ENCODE measurements around the gene AIG1.
"Not testable (repeated sequence)": the region's sequence is repeated elsewhere in the genome, so short reads cannot be mapped to it uniquely, and the experiment has no call there.

AIG1 gene, protein sequence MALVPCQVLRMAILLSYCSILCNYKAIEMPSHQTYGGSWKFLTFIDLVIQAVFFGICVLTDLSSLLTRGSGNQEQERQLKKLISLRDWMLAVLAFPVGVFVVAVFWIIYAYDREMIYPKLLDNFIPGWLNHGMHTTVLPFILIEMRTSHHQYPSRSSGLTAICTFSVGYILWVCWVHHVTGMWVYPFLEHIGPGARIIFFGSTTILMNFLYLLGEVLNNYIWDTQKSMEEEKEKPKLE

DNA sequence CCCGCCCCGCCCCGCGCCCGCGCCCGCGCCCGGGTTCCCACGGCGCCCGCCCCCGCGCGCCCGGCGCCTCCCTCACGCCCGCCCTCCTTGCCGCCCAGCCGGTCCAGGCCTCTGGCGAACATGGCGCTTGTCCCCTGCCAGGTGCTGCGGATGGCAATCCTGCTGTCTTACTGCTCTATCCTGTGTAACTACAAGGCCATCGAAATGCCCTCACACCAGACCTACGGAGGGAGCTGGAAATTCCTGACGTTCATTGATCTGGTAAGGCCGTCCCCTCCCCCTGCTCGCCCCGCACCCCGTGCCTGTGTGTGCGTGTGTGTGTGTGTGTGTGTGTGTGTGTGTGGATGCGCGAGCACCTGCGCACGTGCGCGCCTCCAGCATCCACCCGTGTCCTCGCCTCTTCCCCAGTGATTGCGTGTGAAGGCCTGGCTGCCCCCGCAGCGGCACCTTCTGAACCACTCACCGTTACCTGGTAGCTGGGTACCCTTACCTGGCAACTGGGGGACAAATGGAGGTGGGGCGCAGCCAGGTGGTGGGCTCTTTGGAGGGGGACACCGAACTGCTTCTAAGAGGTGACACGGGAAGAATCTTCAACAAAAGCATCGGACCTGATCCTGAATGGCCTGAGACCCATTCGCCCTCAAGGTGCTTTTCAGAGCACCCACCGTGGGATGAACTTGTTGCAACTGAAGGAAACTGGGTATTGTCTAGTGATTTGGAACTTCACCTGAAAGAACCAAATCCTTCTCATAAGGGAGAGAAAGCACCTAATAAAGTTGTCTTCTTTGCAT is at the start of gene AIG1:
TSS of gene AIG1 (plus strand) at position 84 of the 791 bp plus-strand sequence. CDS start at position 121, 37 bp downstream.
- DNase-seq = no peak

DNA sequence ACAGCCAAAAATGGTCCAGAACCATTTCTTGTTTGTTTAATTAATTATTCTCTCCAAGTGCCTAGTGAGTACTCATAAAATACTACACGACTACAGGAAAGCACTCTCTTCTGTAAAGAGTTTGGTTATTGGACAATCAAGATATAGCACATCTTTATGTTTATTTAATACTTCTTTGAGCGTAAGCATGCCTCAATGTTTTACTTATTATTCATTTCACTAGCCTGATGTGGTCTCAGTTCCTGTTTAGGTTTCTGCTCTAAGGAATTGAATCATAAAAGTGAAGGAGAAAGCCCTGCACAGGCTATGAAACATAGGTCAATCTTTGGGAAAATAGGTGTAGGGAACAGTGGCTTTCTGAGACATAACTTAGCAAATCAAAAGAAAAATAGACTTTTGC is 45.9 kb upstream of the AIG1 start:
- DNase-seq = no peak

DNA sequence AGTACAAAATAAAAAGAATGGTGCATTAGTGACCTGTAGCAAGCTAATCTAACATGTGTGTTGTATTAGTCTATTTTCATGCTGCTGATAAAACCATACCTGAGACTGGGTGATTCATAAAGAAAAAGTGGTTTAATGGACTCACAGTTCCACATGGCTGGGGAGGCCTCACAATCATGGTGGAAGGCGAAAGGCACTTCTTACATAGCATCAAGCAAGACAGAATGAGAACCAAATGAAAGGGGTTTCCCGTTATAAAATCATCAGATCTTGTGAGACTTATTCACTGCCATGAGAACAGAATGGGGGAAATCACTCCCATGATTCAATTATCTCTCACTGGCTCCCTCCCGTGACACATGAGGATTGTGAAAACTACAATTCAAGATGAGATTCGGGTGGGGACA is 45.4 kb upstream of the AIG1 start:
- peak; percentile 35 to 70 for DNase-seq

DNA sequence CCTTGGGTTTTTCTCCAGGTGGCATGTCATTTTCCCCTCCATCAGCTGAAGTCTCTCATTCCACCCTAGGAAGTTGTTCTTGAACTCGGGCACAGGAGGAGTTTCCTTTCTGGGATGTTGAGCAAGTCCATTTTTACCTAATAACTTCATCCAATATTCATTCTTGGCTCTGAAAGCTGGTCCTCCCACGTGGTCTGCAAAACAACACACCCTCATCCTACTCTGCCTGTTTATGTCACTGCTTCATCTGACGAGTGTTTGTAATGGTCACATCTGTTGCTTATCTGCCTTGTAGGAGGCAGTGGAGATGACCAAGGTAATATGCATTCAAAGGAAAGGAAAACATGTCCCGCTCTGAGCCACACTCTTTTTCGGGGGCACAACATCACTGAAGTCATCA is 41.7 kb upstream of the AIG1 start:
- no peak for DNase-seq

DNA sequence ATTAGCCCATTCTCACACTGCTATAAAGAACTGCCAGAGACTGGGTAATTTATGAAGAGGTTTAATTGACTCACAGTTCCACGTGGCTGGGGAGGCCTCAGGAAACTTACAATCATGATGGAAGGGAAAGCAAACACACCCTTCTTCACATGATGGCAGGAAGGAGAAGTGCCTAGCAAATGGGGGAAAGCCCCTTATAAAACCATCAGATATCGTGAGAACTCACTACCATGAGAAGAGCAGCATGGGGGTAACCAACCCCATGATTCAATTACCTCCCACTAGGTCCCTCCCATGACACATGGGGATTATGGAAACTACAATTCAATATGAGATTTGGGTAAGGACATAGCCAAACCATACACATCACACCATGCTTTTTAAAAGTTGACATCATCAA is 39.8 kb upstream of the AIG1 start:
- not testable (repeated sequence) for DNase-seq

DNA sequence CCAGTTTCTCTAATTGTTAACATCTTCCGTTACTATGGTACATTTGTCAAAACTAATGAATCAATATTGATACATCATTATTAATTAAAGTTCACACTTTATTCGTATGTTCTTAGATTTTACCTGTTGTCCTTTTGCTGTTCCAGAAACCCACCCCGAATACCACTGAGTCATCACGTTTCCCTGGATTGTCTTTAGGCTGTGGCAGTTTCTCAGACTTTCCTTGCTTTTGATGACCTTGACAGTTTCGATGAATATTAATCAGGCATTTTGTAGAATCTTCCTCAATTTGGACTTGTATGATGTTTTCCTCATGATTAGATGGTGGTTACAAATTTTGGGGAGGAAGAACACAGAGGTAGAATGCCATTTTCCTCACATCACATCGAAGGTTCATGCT is 39.1 kb upstream of the AIG1 start:
- no peak for DNase-seq

DNA sequence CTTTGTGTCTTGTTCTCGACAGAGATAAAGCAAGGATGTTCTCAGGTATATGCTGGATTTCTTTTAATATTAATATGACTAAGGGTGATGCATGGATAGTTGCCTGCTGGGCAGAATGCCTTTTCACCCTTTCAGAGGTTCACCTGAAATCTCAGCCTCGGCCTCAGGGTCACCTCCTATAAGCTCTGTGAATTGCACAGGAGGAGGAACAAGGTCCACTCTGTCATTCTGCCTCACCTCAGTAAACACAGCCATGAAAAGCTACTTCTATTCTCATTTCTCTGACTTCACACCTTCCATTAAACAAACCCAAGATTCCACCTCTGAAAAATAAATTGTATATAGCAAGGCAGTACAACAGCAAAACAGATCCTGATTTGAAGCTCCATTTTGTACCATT is 38.1 kb upstream of the AIG1 start:
- no peak for DNase-seq

DNA sequence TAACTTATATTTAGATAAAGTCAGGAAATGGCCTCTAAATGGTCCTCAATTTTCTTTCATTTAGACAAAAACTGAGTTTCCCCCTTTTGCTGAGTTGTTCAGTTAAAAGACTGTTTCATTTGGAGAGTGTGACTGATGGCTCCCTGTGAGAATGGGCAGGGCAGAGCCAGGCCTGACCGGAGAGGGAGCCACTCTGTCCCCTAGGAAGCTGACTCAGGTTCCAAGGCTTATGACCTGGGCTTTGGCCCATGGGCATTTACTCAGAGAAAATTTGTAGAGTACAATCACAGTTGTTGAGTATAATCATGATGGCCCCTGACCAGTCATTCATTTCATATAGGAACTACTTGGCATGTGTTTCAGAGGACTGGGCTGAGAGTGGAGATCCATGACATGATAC is 37.0 kb upstream of the AIG1 start:
- DNase-seq = no peak

DNA sequence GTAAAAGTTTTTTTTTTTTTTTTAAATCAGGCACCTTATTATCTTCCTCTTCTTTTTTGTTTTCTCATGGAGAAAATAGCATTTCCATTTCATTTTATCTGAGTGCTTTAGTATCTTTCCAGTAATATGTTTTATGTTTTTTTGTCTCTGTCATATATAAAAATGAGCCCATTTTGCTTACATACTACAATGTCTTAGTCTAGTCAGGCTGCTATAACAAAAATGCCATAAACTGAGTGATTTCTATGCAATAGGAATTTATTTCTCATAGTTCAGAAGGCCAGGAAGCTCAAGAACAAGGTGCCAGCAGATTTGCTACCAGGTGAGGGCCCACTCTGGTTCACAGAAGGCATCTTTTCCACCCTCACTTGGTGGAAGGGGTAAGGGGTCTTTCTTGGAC is 35.7 kb upstream of the AIG1 start:
- no peak for DNase-seq

DNA sequence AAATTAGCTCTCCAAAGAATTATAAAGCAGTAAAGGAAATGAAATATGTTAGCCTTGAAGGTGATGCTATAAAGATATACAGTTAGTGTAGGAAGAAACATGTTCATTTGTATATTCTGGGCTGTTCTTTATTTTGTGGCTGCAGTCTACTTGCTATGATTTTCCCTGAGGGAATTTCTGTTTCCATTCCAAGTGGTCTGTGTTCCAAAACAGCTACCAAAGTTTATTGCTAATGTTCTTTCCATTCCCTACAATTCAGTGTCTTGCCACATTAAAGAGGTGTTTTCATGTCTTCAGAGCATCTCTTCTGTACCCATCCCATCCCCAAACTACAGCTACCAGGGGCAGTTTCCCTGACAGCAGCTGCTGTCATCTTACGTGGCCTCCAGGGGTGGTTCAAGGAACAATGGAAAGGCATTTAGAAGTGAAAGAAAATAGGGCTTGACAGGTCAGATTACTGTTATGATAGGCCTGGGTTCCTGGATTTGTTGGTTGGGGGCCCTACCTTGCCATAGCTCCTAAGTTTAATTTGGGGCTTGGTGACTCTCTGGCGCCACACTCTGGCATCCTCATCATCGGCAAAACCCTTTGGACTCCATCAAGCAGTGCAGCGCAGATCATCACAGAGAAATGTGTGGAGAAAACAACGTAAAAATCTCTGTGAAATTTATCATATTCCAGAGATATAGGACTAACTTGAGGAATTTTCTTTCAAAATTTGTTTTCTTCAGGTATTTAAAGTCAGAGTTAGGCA is 33.8 kb upstream of the AIG1 start:
- peak in 1 of 2 donors; percentile 62 for DNase-seq

DNA sequence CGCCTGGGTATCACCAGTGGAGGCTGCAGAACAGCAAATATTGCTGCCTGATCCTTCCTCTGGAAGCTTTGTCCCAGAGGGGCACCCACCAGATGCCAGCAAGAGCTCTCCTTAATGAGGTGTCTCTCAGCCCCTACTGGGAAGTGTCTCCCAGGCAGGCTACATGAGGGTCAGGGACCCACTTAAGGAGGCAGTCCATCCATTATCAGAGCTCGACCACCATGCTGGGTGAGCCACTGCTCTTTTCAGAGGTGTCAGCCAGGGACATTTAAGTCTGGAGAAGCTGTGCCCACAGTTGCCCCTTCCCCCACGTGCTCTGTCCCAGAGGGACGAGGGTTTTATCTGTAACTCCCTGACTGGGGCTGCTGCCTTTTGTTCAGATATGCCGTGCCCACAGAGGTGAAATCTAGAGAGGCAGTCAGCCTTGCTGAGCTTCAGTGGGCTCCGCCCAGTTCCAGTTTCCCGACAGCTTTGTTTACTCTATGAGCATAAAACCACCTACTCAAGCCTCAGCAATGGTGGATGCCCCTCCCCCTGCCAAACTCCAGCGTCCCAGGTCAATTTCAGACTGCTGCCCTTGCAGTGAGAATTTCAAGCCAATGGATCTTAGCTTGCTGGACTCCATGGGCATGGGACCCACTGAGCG is 25.9 kb upstream of the AIG1 start:
- no peak for DNase-seq

DNA sequence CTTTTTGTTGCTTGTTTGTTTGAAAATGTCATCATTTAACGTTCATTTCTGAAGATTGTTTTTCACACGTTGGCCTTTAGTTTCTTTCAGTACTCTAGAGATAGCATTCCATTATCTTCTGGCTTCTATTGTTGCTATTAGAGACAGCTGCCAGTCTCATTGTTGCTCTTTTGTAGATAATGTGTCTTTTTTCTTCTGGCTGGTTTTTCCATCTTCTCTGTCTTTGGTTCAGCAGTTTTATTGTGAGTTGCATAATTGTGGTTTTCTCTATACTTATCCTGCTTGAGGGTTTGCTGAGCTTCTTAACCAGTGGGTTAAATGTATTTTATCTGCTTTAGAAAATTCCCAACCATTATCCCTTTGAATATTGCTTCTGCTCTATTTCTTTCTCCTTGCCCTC is 23.2 kb upstream of the AIG1 start:
- DNase-seq = no peak

DNA sequence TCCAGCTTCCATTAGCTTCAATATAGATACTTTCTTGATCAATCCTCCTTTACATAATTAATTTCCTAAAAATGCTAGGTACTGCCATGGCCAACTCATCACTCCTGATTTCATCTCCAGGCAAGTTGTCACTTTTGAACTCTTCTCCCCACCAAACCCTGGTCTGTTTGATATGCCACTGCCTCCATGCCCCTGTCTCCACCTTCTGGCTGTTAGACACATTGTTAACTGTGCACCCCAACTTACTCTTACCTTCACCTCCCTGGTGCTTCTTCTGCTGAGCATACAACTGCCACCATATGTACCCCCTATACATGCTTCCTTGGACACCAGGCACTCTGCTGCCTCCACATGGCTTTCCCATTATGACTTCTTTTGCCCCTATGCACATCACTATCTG is 21.9 kb upstream of the AIG1 start:
- DNase-seq = no peak

DNA sequence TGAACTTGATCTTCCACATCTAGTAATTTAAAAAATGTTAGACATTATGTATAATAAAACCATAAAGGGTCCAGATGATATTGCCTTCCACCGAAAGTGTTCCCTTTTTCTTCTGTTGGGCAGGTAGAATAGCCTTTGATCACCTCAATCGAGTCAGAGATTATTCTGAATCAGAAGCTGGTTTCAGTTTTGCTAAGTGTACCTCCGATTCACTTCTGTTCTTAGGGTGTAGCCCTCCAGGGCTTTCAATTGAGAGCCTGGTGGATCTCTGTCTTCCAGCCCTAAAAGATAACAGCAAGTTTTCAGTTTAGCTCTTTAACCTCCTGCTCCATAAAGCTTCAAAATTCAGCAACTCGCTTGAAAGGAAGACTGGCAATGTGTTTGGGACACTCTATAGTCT is 21.1 kb upstream of the AIG1 start:
- DNase-seq = no peak

DNA sequence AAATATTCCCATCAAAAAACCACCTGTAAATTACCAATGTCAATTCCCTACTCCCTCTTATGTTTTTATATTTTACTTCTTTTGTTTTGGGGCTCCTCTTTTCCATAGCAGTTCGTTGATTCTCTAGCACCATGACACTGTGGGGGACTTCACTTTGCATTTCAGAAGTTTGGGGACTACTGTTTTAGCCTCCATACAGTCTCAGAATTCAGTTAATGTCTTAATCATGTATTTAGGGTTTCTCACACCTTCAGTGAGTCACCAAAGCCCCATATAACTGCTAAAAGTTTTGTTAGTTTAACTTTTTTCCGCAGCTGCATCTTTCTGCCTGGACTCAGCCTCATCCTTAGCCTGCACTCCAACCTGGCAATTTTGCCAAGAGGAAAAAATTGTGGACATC is 20.7 kb upstream of the AIG1 start:
- no peak for DNase-seq

DNA sequence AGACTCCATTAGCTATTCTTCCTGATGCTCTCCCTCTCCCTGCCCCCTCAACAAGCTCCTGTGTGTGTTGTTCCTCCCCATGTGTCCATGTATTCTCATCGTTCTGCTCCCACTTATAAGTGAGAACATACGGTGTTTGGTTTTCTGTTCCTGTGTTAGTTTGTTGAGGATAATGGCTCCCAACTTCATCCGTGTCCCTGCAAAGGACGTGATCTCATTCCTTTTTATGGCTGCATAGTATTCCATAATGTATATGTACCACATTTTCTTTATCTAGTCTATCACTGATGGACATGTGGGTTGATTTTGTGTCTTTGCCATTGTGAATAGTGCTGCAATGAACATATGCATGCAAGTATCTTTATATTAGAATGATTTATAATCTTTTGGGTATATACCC is 16.3 kb upstream of the AIG1 start:
- DNase-seq = not testable (repeated sequence)

DNA sequence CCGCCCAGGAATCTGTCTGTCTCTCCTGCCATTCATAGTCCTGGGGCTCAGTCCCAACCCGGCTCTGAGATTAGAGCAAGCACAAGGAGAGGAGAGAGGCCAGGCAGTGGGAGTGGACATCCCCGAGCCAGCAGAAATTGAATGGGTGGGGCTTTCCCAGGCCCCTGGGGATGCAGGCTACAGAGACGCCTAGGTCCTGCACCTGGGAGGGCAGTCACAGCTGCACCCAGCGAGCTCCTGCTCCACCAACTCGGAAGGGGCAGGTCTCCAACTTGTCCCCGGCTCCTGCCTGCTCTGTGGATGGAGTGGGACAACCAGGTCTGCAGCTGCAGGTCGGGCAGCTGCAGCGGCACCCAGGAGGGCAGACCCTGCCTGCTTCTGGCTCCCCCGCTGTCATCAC is 11.1 kb upstream of the AIG1 start:
- DNase-seq = no peak

DNA sequence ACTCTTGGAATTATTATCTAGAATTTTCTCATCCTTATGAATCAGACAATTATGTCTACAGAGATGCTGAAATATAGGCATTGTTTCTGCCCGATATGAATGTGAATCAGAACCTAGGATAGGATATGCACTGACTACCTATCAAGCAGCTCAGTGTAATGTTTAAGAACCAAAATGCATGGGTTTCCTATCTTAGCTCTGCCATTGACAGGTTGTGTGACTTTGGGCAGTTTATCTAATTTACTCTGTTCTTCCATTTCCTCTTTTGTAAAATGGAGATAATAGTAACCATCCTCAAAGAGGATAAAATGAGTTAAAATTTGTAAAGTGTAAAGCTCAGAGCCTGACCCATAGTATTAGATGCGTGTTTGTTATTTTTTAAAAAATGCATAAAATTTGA is 10.2 kb upstream of the AIG1 start:
- no peak for DNase-seq

DNA sequence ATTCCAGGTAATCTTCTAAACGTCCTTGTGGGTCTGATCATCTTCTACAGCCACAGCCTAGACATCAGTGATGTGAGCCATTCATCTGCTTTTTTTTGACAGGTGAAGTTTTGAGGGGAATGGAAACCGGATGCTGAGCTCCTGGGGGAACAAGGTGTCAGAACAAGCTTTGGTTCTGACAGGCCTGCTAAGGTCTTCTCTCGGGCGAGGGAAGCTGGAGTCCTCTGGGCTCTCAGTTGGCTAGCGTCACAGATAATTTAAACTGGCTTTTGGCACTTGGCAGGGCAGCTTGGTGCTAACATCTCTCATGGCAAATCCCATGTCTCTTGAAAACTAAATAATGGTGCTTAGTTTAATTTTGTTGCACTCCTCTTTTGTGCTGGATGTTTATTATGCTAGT is 8.4 kb upstream of the AIG1 start:
- DNase-seq = no peak

DNA sequence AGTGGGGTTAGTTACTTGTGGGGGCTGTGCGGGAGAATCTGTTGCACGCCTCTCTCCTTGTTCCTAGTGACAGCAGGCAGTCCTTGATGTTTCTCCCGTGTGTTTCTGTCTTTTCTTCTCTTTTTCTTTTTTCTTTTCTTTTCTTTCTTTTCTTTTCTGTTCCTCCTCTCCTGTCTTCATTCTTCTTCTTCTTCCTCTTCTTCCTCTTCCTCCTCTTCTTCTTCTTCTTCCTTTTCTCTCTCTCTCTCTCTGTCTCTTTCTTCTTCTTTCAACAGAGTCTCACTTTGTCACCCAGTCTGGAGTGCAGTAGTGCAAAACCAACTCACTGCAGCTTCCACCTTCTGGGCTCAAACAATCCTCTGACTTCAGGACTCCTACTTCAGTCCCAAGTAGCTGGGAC is 6.8 kb upstream of the AIG1 start:
- DNase-seq = no peak

DNA sequence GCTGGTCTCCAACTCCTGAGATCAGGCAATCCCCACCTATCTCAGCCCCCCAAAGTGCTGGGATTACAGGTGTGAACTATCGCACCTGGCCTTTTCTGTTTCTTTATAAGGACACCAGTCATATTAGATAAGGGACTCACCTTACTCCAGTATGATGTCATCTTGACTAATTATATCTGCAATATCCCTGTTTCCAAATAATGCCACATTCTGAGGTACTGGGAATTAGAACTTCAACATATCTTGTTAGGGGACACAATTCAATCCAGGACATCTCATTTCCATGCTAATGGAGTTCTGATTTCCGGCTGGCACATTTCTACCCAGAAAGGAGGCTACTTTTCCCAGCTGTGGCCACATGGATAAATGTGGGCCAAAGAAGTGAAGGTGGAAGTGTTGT is 6.4 kb upstream of the AIG1 start:
- no peak for DNase-seq

DNA sequence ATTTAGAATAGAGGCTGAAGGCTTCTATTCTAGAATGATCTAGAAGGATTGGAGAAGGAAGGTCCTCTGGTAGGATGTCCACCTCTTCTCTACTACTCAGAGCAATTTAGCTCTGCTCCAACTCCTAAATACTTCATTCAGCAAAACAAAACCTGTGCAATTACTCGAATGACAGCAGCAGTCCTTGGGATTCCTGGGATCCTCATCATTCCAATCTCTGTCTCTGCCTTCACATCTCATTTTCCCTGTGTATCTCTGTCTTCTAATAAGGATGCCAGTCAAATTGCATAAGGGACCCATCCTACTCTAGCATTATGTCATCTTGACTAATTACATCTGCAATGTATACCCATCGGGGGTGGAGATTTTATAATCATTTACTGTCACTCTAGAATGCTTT is 5.5 kb upstream of the AIG1 start:
- DNase-seq = no peak

DNA sequence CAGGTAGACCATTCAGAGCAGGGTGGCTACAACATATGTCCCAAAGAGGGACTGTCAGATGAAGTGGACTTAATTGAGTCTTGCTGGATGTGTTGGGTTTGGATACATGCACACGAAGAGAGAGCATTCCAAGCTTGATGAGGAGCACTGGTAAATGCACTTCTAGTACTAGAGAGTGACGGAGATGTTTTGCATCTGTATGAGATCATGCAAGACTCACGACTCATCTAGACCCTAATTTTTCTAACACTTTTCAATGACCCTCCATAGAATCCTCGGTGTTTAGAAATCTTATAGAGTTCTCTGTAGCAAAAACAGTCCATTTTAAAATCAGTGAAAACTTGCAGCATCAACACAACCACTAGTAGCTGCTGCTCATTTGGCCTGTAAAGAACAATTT is 4.8 kb upstream of the AIG1 start:
- DNase-seq = no peak

DNA sequence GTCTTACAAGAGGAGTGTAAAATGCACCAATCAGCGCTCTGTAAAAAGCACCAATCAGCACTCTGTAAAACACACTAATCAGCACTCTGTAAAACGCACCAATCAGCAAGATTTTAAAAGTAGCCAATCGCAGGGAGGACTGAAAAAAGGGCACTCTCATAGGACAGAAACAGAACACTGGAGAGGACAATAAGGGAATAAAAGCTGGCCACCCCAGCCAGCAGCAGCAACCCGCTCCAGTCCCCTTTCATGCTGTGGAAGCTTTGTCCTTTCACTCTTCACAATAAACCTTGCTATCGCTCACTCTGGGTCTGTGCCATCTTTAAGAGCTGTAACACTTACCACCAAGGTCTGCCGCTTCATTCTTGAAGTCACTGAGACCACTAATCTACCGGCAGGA is 1.7 kb upstream of the AIG1 start:
- DNase-seq = no peak
